T-helper 22 cell (primary cell): ENCODE data around the gene ZNF33A.
"Not testable (repeated sequence)": the region's sequence is repeated elsewhere in the genome, so short reads cannot be mapped to it uniquely, and the experiment has no call there.

Experiments
- DNase-seq: peaks from one replicate; pipeline ENCODE4 v3.0.0-alpha.2; 2020; ENCODE audit warnings: low read depth

ZNF33A gene

GRCh38 chr10:38045129-38045528 is 34.7 kb downstream of the ZNF33A start:
- DNase-seq: no peak

- no peak for DNase-seq
Observed at GRCh38 chr10:38047666-38048065, 37.2 kb downstream of the ZNF33A start.

- DNase-seq: no peak
Observed at GRCh38 chr10:38050212-38050611, 39.7 kb downstream of the ZNF33A start.

GRCh38 chr10:38054361-38054797 is 43.9 kb downstream of the ZNF33A start:
- DNase-seq: no peak

GRCh38 chr10:38055274-38055894 is 44.9 kb downstream of the ZNF33A start:
- not testable (repeated sequence) for DNase-seq

- not testable (repeated sequence) for DNase-seq
Observed at GRCh38 chr10:38069663-38070062, 59.2 kb downstream of the ZNF33A start.

- DNase-seq: no peak
Observed at GRCh38 chr10:38070501-38070900, 60.0 kb downstream of the ZNF33A start.

GRCh38 chr10:38072552-38072951 is 62.1 kb downstream of the ZNF33A start:
- no peak for DNase-seq

GRCh38 chr10:38076687-38077086 is 66.2 kb downstream of the ZNF33A start:
- DNase-seq: no peak

GRCh38 chr10:38093318-38093717 is 82.8 kb downstream of the ZNF33A start:
- DNase-seq: not testable (repeated sequence)

- no peak for DNase-seq
Observed at GRCh38 chr10:38093816-38094157, 83.3 kb downstream of the ZNF33A start.

- DNase-seq: peak; percentile 81
Observed at GRCh38 chr10:38094158-38094926, 83.9 kb downstream of the ZNF33A start, which contains the start of gene ZNF37A. ZNF37A (plus strand) TSS chr10:38094337; CDS start chr10:38096618, 2,281 bp downstream.

- no peak for DNase-seq
Observed at GRCh38 chr10:38094927-38095574, 84.6 kb downstream of the ZNF33A start.

GRCh38 chr10:38102880-38103279 is 92.4 kb downstream of the ZNF33A start:
- no peak for DNase-seq

- DNase-seq: no peak
Observed at GRCh38 chr10:38103756-38104155, 93.3 kb downstream of the ZNF33A start.

GRCh38 chr10:38112159-38112558 is 101.7 kb downstream of the ZNF33A start:
- no peak for DNase-seq
